DOHH2 (cell line): ENCODE results near the gene CIAO3.
"Not testable (repeated sequence)": the region's sequence is repeated elsewhere in the genome, so short reads cannot be mapped to it uniquely, and the experiment has no call there.

ENCODE experiments used
- EZH2phosphoT487 ChIP-seq: fragments of 200-600 bp; sonication (generic); IDR thresholded peaks from 2 replicates; pipeline ENCODE4 v1.6.1; 2017; ENCODE audit warnings: borderline replicate concordance, mild to moderate bottlenecking, antibody characterized with exemption, low read length, moderate library complexity, mixed read lengths
- TF ChIP-seq, protein P1 (sequence below): fragments of 200-600 bp; sonication (generic); IDR thresholded peaks from one replicate; pipeline ENCODE4 v1.5.1; 2014; ENCODE audit warnings: antibody characterized with exemption, mild to moderate bottlenecking, low read depth, low read length; ENCODE audit not compliant: poor library complexity, severe bottlenecking

- TF ChIP-seq, protein P1, sequence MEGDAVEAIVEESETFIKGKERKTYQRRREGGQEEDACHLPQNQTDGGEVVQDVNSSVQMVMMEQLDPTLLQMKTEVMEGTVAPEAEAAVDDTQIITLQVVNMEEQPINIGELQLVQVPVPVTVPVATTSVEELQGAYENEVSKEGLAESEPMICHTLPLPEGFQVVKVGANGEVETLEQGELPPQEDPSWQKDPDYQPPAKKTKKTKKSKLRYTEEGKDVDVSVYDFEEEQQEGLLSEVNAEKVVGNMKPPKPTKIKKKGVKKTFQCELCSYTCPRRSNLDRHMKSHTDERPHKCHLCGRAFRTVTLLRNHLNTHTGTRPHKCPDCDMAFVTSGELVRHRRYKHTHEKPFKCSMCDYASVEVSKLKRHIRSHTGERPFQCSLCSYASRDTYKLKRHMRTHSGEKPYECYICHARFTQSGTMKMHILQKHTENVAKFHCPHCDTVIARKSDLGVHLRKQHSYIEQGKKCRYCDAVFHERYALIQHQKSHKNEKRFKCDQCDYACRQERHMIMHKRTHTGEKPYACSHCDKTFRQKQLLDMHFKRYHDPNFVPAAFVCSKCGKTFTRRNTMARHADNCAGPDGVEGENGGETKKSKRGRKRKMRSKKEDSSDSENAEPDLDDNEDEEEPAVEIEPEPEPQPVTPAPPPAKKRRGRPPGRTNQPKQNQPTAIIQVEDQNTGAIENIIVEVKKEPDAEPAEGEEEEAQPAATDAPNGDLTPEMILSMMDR = peak; percentile 50
- not testable (repeated sequence) for TF ChIP-seq EZH2phosphoT487
These were observed 28.0 kb downstream of the CIAO3 start for GRCh38 chr16:712740-713250.
